Vagina (tissue), 2 donors: ENCODE measurements around the gene BCL2L13. TPM values are rescaled to one million over a fixed set of nuclear protein-coding genes. Genes with fewer than 3 reads are reported as not detected.
"Not testable (repeated sequence)": the region's sequence is repeated elsewhere in the genome, so short reads cannot be mapped to it uniquely, and the experiment has no call there.

Experiments used
- DNase-seq, 2 donors: peaks; one replicate each; pipeline ENCODE4 v3.0.0-alpha.2; 2017; ENCODE audit errors: extremely low spot score in 2 of 2
- H3K27ac ChIP-seq: fragments of 200-600 bp; sonication (generic); one replicate; pipeline ENCODE4 v1.5.1; 2019
- H3K27me3 ChIP-seq: fragments of 200-600 bp; sonication (generic); one replicate; pipeline ENCODE4 v1.5.1; 2019
- H3K36me3 ChIP-seq, 2 donors: fragments of 200-600 bp; sonication (generic); one replicate each; pipeline ENCODE4 v1.5.1; 2017 to 2019
- H3K4me1 ChIP-seq: fragments of 200-600 bp; sonication (generic); one replicate; pipeline ENCODE4 v1.5.1; 2019
- H3K4me3 ChIP-seq, 2 donors: fragments of 200-600 bp; sonication (generic); 1 replicate in 1 of 2; 2 replicates in 1 of 2; pipeline ENCODE4 v1.5.1; 2016 to 2019
- H3K9me3 ChIP-seq: fragments of 200-600 bp; sonication (generic); one replicate; pipeline ENCODE4 v1.5.1; 2019
- CTCF ChIP-seq, 3 experiments: fragments of 450-650 bp in 2 of 3; fragments of 200-600 bp in 1 of 3; sonication (generic) in 1 of 3; IDR thresholded peaks; one replicate each; pipeline ENCODE4 v1.5.1; 2017 to 2019; ENCODE audit warnings: antibody characterized with exemption in 3 of 3, mild to moderate bottlenecking in 2 of 3, moderate library complexity in 2 of 3
- POLR2A ChIP-seq, 2 donors: fragments of 450-650 bp; IDR thresholded peaks; one replicate each; pipeline ENCODE4 v1.6.1; 2017; ENCODE audit warnings: antibody characterized with exemption in 2 of 2, mild to moderate bottlenecking in 2 of 2, moderate library complexity in 2 of 2
- POLR2AphosphoS5 ChIP-seq, 2 donors: sonication (generic); formaldehyde crosslinking; IDR thresholded peaks; one replicate each; pipeline ENCODE4 v1.9.0; 2017; ENCODE audit warnings: antibody characterized with exemption in 2 of 2, mild to moderate bottlenecking in 2 of 2, low read depth in 1 of 2; ENCODE audit not compliant: insufficient read depth in 1 of 2
- intact Hi-C: fragments of 100-400 bp; cut with DNase I; formaldehyde crosslinking; loops from one replicate; pipeline ENCODE4 v1.15.1; 2023
- total RNA-seq: library from RNA; depleted of rRNA; stranded (reverse); fragments of >200 nt; gene quantifications from one replicate; pipeline ENCODE4 v1.2.3, GENCODE V29; 2016

BCL2L13 gene
- total RNA-seq, 1 donor from 2014 or later = 41.3 TPM

GRCh38 chr22:17754233-17754925 is 115.8 kb downstream of the BCL2L13 start:
- no peak for DNase-seq
- H3K4me1 ChIP-seq = no peaks in the 10 kb centered on the region
- H3K9me3 ChIP-seq = no peaks in the 10 kb centered on the region
- TF ChIP-seq POLR2AphosphoS5 (IDR thresholded peaks at IDR 0.05; ENCODE audit: insufficient read depth in 1 of 2, low read depth in 1 of 2) (no peak), CTCF (IDR thresholded peaks at IDR 0.05) (no peak), POLR2A (IDR thresholded peaks at IDR 0.05) (no peak)
- no peaks in the 10 kb centered on the region for H3K36me3 ChIP-seq
- H3K4me3 ChIP-seq = no peak overlapping the region
- no peaks in the 10 kb centered on the region for H3K27me3 ChIP-seq
- intact Hi-C loops = no loop called here
- H3K27ac ChIP-seq = no peak overlapping the region

GRCh38 chr22:17761138-17761488 is 122.6 kb downstream of the BCL2L13 start:
- Histone ChIP-seq H3K4me3 (no peak overlapping the region), H3K36me3 (no peaks in the 10 kb centered on the region), H3K4me1 (no peaks in the 10 kb centered on the region), H3K9me3 (no peaks in the 10 kb centered on the region), H3K27ac (no peak overlapping the region), H3K27me3 (no peaks in the 10 kb centered on the region)
- intact Hi-C loops = no loop called here
- no peak for TF ChIP-seq CTCF (IDR thresholded peaks at IDR 0.05)
- no peak for TF ChIP-seq POLR2A (IDR thresholded peaks at IDR 0.05)
- no peak for TF ChIP-seq POLR2AphosphoS5 (IDR thresholded peaks at IDR 0.05; ENCODE audit: insufficient read depth in 1 of 2, low read depth in 1 of 2)
- DNase-seq = no peak

GRCh38 chr22:17763442-17763841 is 124.9 kb downstream of the BCL2L13 start:
- H3K27ac ChIP-seq, H3K4me1 ChIP-seq, H3K9me3 ChIP-seq, DNase-seq, H3K27me3 ChIP-seq, intact Hi-C loops, H3K36me3 ChIP-seq, H3K4me3 ChIP-seq: not testable (repeated sequence)

GRCh38 chr22:17764036-17764435 is 125.5 kb downstream of the BCL2L13 start:
- no peak for TF ChIP-seq POLR2A (IDR thresholded peaks at IDR 0.05)
- TF ChIP-seq POLR2AphosphoS5 (IDR thresholded peaks at IDR 0.05; ENCODE audit: insufficient read depth in 1 of 2, low read depth in 1 of 2) = no peak
- TF ChIP-seq CTCF (IDR thresholded peaks at IDR 0.05) = no peak
- Histone ChIP-seq H3K27ac (no peak overlapping the region), H3K4me1 (no peaks in the 10 kb centered on the region), H3K27me3 (no peaks in the 10 kb centered on the region), H3K9me3 (no peaks in the 10 kb centered on the region), H3K36me3 (no peaks in the 10 kb centered on the region), H3K4me3 (no peak overlapping the region)
- DNase-seq = no peak
- intact Hi-C loops = no loop called here

- H3K9me3 ChIP-seq, DNase-seq, H3K4me1 ChIP-seq, H3K4me3 ChIP-seq, intact Hi-C loops, H3K27me3 ChIP-seq, H3K27ac ChIP-seq, H3K36me3 ChIP-seq: not testable (repeated sequence)
Measured at GRCh38 chr22:17764852-17765251, 126.3 kb downstream of the BCL2L13 start.

GRCh38 chr22:17767233-17768065 is 128.9 kb downstream of the BCL2L13 start:
- H3K4me1 ChIP-seq = peaks cover 4% of the 10 kb centered on the region
- H3K9me3 ChIP-seq = no peaks in the 10 kb centered on the region
- H3K27me3 ChIP-seq = no peaks in the 10 kb centered on the region
- DNase-seq = no peak
- intact Hi-C loops = no loop called here
- TF ChIP-seq POLR2AphosphoS5 (IDR thresholded peaks at IDR 0.05; ENCODE audit: insufficient read depth in 1 of 2, low read depth in 1 of 2) (no peak), CTCF (IDR thresholded peaks at IDR 0.05) (no peak), POLR2A (IDR thresholded peaks at IDR 0.05) (no peak)
- no peak overlapping the region for H3K4me3 ChIP-seq
- no peak overlapping the region for H3K27ac ChIP-seq
- H3K36me3 ChIP-seq = no peaks in the 10 kb centered on the region
